NCI-H1092 (cell line): ENCODE results near the gene UCP3.

Experiments used
- DNase-seq: peaks from one replicate; lab custom pipeline; 2025; lab: John Stamatoyannopoulos, UW

Gene UCP3, protein sequence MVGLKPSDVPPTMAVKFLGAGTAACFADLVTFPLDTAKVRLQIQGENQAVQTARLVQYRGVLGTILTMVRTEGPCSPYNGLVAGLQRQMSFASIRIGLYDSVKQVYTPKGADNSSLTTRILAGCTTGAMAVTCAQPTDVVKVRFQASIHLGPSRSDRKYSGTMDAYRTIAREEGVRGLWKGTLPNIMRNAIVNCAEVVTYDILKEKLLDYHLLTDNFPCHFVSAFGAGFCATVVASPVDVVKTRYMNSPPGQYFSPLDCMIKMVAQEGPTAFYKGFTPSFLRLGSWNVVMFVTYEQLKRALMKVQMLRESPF

DNA sequence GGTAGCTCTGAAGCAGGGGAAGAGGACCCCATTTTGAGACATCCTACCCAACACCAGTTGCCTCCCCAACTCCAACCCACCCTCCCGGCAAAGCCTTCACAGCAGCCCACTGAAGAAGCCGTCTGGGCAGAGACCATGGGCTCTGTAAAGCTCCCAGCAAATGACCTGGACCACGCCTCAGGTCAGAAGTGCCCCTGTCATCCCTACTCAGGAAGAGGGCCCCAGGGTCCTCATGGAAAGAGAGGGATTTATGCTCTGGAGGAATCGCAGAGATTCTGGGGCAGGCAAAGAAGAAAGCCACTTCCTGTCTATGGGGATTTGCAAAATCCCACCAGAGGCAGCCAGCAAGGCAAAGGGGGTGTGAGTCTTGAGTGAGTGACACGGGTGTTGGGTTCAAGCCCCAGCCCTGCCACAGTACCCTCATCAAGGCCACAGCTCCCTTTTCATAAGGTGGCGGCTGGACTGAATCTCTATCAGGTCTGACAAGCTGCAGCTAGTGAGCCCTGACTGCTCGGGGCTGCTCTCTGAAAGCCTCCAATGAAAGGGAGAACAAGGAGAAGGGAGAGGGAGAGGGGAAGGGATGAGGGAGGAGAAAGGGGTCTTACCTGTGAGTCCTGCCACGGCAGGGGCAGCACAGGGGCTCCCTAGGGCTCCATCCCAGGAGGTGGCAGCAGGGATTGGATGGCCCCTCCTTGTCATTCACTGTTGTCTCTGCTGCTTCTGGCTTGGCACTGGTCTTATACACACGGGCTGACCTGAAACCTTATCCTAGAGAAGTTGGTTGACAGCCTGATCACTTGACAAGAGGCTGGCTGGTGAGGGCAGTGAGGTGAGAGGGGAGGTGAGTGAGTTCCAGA is at the start of gene UCP3:
UCP3 (minus strand) TSS at position 713 of the 857 bp plus-strand sequence. CDS start 2,043 bp downstream, outside the sequence.
- no peak for DNase-seq

DNA sequence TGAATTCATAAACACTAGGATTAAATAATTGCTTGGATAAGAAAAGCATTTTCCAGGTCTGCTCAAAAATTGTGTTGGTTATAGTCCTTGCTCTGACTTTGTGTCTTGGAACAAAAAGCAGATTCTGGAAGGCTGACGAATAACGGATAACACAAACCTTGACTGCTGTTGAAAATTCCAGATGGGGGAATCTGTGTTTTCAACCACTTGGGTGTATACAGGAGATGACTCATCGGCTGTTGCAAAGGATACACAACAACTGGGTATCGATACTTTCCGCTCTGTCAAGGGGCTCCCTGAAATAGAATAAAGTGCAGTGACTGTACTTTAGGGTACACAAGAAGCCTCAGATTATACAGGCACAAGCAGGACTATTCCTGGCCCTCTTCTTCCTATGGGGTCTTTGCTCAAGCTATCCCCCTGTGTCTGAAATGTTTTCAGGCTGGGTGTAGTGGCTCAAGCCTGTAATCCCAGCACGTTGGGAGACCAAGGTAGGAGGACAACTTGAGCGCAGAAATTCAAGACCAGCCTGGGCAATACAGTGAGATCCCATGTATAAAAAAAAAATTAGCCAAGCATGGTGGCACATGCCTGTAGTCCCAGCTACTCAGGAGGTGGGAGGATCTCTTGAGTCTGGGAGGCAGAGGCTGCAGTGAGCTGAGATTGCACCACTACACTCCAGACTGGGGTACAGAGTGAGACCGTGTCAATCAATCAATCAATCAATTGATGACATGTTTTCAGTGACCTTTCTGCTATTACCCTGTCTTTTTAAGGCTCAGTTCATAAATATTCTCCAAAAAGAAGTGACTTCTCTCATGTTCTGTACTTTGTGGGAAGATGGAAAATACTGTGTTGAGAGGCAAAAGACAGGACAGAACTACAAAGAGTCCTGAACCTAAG is 48.6 kb upstream of the UCP3 start:
- DNase-seq = no peak

DNA sequence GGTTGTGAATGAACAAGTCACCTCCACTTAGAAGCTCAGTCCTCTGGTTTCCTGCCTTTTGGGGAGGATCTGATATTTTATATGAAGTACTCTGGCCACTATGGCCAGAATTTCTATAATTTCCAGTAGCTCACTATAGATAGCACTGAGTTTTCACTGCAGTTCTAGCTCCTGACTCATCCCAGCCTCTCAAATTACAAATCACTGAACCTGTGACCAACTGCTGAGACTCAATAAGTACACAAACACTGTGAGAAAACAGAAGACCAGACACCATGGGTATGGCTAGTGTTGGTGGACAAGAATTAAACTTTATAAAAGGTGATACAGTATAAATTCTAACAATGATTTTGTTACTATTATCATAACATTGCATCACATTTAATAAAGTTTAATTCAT is 47.1 kb upstream of the UCP3 start:
- DNase-seq = no peak

DNA sequence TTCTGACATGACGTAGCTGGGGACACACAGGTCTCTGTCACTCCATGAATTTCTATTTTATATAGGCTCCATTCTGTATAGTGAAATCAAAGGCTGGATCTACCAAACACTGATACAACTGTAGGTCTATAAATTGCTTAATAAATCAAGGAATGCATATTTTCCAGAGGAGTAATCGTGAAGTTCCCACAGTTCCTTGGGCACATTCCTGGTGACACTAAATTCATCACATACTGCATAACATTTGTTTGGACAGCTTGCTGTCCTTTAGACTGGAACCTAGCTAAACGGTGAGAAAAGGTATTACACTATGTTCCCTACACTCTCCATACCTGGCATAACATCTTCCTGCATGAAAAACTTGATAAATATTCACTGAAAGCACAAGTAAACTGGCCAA is 41.6 kb upstream of the UCP3 start:
- no peak for DNase-seq

DNA sequence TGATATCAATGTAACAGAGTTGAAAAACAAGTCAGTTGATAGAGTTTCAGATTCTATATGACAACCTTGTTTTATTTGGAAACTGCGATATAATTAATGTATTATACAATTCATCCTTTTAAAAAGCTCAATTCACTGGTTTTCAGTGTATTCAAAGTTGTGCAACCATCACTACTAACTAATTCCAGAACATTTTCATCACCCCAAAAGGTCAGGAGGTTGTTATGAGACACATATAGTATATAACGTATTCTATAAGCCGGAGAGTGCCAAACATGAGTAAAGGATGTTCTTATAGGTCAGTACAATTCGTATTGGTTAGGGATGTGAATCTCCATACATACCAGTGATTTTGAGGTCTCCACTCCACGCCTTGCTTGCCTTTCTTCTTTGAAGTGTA is 40.1 kb upstream of the UCP3 start:
- DNase-seq = no peak

DNA sequence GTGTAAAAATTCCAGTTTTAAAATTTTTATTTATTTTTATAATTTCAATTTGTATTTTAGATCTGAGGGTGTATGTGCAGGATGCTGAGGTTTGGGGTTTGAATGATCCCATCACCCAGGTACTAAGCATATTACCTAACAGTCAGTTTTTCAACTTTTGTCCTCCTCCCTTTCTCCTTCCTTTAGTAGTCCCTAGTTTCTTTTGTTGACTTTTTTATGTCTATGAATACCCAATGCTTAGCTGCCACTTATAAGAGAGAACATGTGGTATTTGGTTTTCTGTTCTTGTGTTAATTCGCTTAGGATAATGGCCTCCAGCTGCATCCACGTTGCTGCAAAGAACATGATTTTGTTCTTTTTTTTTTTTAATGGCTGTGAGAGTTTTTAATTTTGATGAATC is 35.7 kb upstream of the UCP3 start:
- no peak for DNase-seq

DNA sequence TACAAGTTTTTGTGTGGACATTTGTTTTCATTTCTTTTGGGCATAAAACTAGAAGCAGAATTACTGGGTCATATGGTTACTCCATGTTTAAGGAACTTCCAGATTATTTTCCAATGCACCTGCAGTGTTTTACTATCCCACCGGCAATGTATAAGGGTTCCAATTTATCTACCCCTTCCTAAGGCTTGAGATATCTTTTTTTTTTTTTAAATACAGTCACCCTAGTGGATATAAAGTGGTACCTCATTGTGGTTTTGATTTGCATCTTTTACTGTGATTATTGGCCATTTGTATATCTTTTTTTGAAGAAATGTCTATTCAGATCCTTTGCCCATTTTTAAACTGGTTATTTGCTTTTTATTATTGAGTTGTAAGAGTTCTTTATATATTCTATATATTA is 34.6 kb upstream of the UCP3 start:
- no peak for DNase-seq

DNA sequence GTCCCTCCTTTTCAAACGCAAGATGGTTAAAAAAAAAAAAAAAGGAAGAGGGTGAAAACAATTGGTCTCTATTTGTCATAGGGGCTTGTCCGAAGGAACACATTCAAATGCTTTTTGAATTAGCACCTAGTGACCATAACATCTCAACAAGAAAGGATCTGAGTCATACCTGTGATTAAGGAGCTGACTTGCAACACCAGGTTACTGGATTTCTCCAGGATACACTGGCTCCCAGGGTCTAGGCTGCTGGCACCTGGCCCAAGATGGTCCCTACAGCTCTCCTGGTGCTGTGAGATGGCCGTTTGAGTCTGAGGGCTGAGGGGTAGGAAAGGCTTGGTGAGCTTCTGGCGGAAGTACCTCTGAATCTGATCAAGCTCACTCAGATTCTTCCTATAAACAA is 28.4 kb upstream of the UCP3 start:
- no peak for DNase-seq

DNA sequence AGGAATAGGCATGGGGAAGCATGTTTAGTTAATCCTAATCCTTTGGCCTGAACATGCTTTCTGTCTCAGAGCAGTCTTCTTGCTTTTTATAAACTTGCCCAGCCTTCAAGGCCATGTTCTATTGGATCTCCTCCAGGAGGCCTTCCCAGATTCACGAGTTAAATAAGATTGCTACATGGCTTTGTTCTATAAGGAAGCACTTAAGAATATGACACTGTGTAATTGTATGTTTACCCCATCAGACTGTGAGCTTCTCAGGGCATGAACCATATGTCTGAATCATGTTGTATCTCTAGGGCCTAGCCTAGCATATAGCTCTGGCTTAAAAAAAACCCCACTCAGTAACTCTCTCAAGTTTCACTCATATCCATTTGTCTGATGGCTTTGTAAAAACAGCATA is 26.4 kb upstream of the UCP3 start:
- no peak for DNase-seq

DNA sequence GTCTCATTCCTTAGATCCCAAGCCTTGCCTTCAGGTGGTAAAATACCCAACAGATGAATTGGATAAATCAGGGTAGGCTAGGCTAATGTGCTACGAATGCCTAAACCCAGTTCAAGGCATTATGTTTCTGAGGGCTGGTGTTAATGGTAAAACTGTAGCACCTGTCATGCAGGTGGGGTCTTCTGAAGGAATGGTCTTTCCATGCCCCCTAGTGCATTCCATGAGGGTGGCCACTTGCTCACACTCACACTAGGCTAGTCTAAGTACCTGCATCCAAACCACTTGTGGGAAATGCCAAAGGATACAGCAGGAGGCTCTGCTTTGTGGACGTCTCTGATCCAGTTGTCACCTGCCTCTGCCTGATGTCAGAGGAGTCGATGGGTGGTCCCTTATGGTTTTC is 24.2 kb upstream of the UCP3 start:
- no peak for DNase-seq

DNA sequence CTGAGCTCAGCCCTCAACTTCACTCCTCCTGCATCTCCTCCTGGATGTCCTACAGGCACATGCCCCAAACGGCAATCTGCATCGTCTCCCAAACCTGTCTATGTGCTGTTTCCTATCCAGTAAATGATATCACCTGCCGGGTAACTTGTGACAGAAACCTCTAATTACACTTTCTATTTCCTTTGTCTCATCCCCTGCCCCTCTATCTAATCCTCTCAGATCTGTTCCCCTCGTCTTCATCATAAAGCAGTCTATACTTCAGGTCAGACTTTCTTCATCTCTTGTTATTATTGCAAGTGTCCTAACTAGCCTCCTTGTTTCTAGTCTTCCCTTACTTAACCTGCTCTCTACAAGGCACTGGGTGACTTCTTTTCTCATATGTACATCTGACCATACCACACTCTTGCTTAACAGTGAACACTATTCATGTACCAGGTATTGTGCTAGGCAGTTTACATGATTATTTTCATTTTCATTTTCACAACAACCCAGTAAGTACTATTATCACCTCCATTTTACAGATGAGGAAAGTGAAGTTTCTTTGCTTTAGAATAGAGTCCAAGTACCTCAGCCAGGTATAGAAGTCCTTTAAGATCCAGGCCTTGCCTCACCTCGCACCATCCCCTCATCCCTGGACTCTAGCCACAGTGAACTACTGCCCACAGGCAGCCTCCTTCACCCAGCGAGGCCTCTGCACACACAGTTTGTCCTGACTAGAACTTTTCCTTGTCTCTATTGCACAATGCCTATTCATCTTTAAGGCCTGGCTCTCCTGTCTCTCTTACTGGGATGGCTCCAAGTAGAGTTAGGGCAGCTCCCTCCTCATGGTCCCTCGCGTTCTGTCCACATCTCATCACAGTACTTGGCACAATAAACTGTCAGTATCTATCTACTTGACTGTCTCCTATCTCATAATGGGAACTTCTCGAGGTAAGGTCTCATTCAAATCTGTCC is 22.1 kb upstream of the UCP3 start:
- DNase-seq = no peak

DNA sequence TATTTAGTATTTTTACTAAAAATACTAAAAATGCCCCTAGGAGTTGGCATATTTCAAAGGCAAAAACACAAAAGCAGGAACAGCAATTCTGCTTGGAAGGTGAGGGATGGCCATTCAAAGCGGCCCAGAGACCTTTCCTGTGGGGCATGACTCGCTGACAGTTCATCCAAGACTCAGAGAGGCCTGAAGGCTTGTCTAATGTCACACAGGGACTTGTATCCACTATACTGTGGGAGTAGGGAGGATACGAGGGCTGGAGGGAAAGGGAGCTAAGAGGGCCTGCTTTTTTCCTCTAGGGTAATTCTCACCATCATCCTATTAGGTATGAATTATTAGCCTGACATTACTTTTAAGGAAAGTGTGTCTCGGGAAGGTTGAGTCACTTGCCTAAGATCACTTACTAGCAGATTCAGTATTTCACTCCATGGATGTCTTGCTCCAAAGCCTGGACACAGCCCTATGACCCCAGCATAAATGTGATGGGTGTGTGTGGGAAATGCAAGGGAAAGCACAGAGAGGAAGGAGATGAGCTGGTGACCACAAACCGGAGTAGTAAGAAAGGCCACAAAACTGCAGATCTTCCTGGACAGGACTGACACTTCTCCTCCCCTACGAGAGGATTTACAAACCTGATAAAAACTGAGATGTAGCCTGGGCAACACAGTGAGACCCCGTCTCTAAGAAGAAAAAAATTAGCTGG is 16.7 kb upstream of the UCP3 start:
- DNase-seq = no peak

DNA sequence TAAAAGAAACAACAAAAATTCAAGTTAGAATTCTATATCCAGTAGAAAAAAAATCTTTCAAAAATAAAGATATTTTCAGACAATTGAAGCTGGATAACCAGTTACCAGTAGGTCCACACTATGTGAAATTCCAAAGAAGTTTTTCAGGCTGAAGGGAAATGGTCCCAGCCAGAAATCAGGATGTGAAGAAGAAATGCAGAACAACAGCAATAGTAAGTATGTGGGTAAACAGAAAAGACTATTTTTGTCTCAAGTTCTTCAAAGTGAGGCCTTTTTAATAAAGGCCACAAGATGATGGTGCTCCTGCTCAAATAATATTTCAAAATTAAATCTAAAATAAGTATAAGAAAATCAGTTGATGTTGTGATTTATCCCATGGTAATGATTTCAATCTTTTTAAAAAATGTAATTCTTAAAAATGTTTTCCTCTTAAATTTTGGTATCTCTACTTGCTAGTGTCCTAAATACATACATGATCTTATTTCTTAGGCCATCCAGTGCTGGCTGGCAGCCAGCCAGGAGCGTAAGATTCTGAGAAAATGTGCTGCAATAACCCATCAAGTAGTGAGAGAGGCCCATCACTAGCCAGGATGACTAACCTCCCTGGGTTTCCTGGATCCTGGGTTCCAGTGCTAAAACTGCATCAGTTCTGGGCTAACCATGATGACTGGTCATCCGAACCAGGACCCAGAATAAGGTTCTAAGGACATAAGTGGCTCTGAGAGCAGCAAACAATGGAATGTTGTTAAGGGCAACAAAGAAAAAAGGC is 15.6 kb upstream of the UCP3 start:
- DNase-seq = no peak

DNA sequence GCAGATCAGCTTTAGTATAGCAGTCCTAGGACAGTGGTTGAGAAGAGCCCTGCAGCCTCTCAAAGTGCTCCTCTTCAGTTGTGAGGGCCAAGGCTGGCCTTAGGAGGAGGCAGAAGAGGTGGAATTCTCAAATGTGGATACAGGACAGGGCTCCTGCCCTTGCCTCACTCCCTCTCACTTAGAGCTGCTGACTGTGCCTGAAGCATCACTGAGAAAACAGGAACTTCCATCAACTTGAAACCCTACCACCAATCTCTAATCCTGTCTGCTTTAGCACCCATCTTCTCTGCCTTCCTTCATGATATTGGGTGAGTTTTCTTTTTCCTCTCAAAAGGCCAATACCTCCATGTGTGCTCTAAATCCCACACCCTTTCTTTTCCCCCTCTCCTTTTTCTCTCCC is 14.4 kb upstream of the UCP3 start:
- no peak for DNase-seq

DNA sequence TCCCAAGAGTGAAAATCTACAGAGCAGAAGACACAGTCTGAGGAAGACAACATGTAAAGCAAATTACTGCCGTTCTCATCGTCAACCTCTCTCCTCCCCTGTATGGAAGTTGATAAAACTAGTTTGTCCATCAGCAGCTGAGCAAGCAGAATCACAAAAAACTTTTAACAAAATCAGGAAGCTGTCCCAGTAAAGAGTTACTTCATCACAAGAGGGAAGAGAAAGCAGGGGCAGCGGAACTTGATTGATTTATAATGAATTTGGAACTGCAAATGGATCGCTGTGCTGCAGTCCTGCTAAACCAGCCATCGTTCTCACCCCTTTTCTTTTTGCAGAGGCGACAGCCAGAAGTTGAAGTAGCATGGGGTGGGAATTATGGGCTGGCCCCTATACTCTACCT is 13.7 kb upstream of the UCP3 start:
- no peak for DNase-seq

DNA sequence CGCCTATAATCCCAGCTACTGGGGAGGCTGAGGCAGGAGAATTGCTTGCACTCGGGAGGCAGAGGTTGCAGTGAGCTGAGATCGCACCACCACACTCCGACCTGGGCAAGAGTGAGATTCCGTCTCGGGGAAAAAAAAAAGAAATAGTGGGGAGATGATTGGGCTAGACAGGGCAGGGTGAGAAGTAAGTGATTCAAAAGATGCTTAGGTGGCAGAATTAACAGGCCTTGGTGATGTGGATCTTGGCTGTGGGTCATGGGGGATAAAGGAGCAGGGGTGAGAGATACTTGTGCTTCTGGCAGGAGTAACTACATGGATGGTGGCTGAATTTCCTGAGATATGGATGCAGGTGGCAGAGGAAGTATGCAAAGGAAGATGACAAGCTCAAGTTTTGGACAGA is 13.1 kb upstream of the UCP3 start:
- no peak for DNase-seq

DNA sequence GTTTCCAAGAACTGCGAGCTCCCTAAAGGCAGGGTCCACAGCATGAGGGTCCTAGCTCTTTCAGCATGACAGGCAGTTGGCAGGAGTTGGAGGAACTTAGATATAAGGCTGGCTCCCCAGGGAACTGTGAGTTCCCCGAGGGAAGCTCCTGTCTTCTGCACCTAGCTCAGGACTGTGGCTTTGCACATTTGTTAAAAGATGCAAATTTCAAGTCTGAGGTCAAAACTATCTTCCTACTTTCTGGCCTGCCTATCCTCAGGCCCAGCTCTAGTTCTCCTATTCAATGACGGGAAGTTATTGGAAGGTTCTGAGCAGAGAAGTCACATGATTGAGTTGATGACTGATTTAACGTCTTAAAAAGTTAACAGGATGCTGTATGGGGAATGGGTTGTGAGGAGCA is 11.7 kb upstream of the UCP3 start:
- DNase-seq = no peak

DNA sequence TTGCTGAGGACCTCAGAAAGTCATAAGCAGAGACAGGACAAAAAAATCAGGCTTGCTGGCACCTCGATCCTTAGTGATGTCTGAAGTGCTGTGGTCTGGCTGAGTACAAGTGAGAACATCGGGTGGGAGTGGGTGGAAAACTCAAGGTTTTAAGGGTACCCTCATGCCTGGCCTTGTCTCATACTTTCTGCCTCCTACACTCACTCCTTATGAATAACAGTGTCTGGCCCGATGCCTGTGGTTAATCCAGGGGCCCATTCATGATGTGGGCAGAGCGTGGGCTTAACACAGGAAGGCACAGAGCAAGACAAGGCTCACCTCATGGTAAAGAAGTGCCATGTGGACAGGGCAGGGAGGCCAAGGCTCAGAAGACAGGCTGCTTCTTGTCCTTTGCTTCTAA is 11.0 kb upstream of the UCP3 start:
- DNase-seq = no peak

DNA sequence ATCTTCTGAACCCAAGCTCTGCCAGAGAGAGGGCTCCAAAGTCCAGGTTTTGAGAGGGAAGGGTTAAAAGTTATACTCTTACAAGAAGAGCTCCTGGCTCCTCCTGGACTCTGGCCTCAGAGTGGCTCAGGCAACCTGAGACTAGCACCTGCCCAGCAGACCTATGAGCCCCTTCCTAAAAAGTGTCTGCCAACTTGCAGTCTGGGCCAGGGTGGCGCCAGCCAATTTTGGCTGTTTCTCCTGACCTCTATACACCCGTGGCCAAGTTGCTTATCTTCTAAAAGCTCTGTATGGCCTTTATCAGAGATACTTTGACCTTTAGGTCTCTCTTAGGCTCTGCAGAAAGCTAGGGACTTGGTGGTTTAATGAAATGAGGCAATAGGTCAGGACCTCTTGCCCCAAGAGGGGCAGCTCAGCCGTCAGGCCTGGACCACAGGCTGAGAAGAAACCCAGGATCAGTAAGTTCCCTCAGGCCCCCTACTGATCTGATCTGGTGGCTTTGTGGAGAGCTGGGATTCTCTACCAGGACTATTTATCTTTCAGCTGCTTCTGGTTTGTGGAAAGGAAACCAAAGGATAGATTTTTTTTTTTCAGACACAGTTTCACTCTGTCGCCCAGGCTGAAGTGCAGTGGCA is 10.3 kb upstream of the UCP3 start:
- DNase-seq = no peak
